H1 (cell line): ENCODE results near the gene HS3ST5. TPM values are rescaled to one million over a fixed set of nuclear protein-coding genes. Genes with fewer than 3 reads are reported as not detected.

ENCODE experiments used
- CHD7 ChIP-seq: fragments of 300-600 bp; sonication (generic); IDR thresholded peaks from 2 replicates; pipeline ENCODE4 v1.7.1; 2012; ENCODE audit warnings: low read length, moderate library complexity, mild to moderate bottlenecking, inconsistent platforms; ENCODE audit not compliant: insufficient replicate concordance
- CTBP2 ChIP-seq: IDR thresholded peaks from 2 replicates; pipeline ENCODE4 v1.7.0; 2011; ENCODE audit warnings: borderline replicate concordance, mild to moderate bottlenecking, moderate library complexity, mixed read lengths, low read length; ENCODE audit not compliant: insufficient read depth, insufficient read length
- CTCF ChIP-seq, 3 experiments: IDR thresholded peaks; 1 replicate in 2 of 3; 2 replicates in 1 of 3; pipeline versions ENCODE4 v1.5.1 to v1.6.1; 2011; ENCODE audit warnings: low read length in 3 of 3, mild to moderate bottlenecking in 3 of 3, inconsistent platforms in 2 of 3, low read depth in 1 of 3, moderate library complexity in 1 of 3; ENCODE audit not compliant: insufficient read depth in 1 of 3; ENCODE audit errors: control extremely low read depth in 1 of 3
- FOSL1 ChIP-seq: IDR thresholded peaks from 2 replicates; pipeline ENCODE4 v1.6.1; 2011; ENCODE audit warnings: mild to moderate bottlenecking, low read depth, low read length, moderate library complexity; ENCODE audit not compliant: insufficient read depth
- MAX ChIP-seq: IDR thresholded peaks from 2 replicates; pipeline ENCODE4 v1.6.1; 2012; ENCODE audit warnings: inconsistent platforms
- RXRA ChIP-seq: IDR thresholded peaks from 2 replicates; pipeline ENCODE4 v1.6.1; 2011; ENCODE audit warnings: low read depth, mild to moderate bottlenecking, low read length, moderate library complexity; ENCODE audit not compliant: insufficient read depth
- SP4 ChIP-seq: IDR thresholded peaks from 2 replicates; pipeline ENCODE4 v1.6.1; 2012; ENCODE audit warnings: low read length, inconsistent platforms
- polyA plus RNA-seq, 7 experiments: library from polyadenylated mRNA; depleted of rRNA in 3 of 7; stranded (reverse) in 5 of 7; unstranded in 2 of 7; fragments of >200 nt in 5 of 7; fragments of 200-250 nt in 2 of 7; gene quantifications; 1 replicate in 5 of 7; 2 replicates in 1 of 7; 4 replicates in 1 of 7; pipeline versions ENCODE4 v1.2.1 to v1.2.3, GENCODE V29; 2011 to 2013; ENCODE audit warnings: missing spikeins in 2 of 7, mixed read lengths in 2 of 7
- total RNA-seq: library from RNA; stranded (reverse); fragmentation: NEBNext Ultra II Directional; extraction: Animal tissue kit (Norgen Biotek cat#: 25700); gene quantifications from 2 replicates; pipeline ENCODE4 v1.2.1, GENCODE V29; 2021

HS3ST5 gene
- total and polyA plus RNA-seq, 2 of the 8 experiments (the other 6 are each of a cell fraction or from before 2014, with no cell fraction given) = 1.2 to 9.9 TPM

DNA sequence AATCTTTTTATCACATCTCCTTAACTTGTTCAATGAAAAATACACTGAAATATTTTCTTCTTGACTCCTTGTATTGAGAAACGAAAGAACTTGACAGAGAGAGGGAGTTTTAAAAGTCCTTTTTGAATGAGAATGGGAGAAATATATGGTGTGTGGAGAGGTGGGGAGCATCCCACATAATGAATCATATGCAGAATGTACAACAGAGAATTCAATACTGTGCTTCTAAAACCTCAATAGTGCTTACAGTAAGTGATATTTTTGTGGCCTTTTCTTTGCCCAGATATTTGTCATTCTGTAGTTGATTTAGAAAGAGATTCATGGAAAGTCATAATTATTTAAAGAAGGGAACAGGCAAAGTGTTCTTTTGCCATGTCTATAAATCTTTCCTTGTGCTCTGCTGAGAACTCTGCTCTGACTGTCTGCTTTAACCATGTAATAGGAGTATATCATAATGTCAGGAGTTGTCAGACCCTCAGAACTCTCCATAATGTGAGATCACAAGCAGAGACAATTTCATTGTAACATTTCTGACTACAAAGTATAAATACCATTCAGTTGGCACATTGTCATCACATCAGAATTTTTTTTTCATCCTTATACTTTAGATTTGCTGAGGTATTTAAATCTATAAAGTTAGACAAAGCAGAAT is 32.8 kb upstream of the HS3ST5 start (continued):
- no peak for TF ChIP-seq CTCF (IDR thresholded peaks at IDR 0.05; ENCODE audit: control extremely low read depth in 1 of 3, insufficient read depth in 1 of 3, low read depth in 1 of 3, low read length in 3 of 3)
- no peak for TF ChIP-seq CTBP2
- no peak for TF ChIP-seq SP4
- TF ChIP-seq MAX = no peak
- no peak for TF ChIP-seq FOSL1
- no peak for TF ChIP-seq CHD7
- TF ChIP-seq RXRA = no peak
